Testis (tissue), 3 donors: ENCODE data around the gene PFKFB4. TPM values are rescaled to one million over a fixed set of nuclear protein-coding genes. Genes with fewer than 3 reads are reported as not detected.

Experiments used
- DNase-seq: peaks from one replicate; pipeline ENCODE4 v3.0.0-alpha.2; 2019
- H3K27ac ChIP-seq, 2 donors: fragments of 200-600 bp; sonication (generic); one replicate each; pipeline ENCODE4 v1.5.1; 2019
- H3K27me3 ChIP-seq: fragments of 200-600 bp; sonication (generic); one replicate; pipeline ENCODE4 v1.5.1; 2019
- H3K36me3 ChIP-seq: fragments of 200-600 bp; sonication (generic); one replicate; pipeline ENCODE4 v1.5.1; 2017; ENCODE audit warnings: low read depth; ENCODE audit errors: missing control alignments
- H3K4me1 ChIP-seq: fragments of 200-600 bp; sonication (generic); one replicate; pipeline ENCODE4 v1.5.1; 2019
- H3K4me3 ChIP-seq, 2 donors: fragments of 200-600 bp; sonication (generic); one replicate each; pipeline ENCODE4 v1.5.1; 2017 to 2019
- H3K9me3 ChIP-seq: fragments of 200-600 bp; sonication (generic); one replicate; pipeline ENCODE4 v1.5.1; 2017
- CTCF ChIP-seq, 3 experiments: fragments of 450-650 bp in 2 of 3; fragments of 200-600 bp in 1 of 3; sonication (generic) in 1 of 3; IDR thresholded peaks; one replicate each; pipeline ENCODE4 v1.5.1; 2016 to 2019; ENCODE audit warnings: antibody characterized with exemption in 3 of 3, mild to moderate bottlenecking in 2 of 3, moderate library complexity in 1 of 3
- POLR2A ChIP-seq: fragments of 450-650 bp; IDR thresholded peaks from one replicate; pipeline ENCODE4 v1.6.1; 2017; ENCODE audit warnings: antibody characterized with exemption, mild to moderate bottlenecking, moderate library complexity
- WGBS, 2 donors: methylation state at CpG; one replicate each; pipeline ENCODE4 v1.1.5; 2018; 5-methylcytosine and 5-hydroxymethylcytosine counted together
- intact Hi-C: fragments of 100-400 bp; cut with DNase I; formaldehyde crosslinking; loops from one replicate; pipeline ENCODE4 v1.15.1; 2023; ENCODE audit warnings: low total_unique reads
- polyA plus RNA-seq: library from polyadenylated mRNA; stranded (reverse); fragments of 350-450 nt; fragmentation: Illumina TruSeq; extraction: RNeasy Lipid Tissue Mini Kit (QIAGEN cat#74804); gene quantifications from one replicate; pipeline ENCODE4 v1.2.3, GENCODE V29; 2014; ENCODE audit warnings: low read depth, low replicate concordance; ENCODE audit not compliant: insufficient read depth
- total RNA-seq, 2 donors: library from RNA; depleted of rRNA; stranded (reverse); fragments of >200 nt; gene quantifications; one replicate each; pipeline ENCODE4 v1.2.3, GENCODE V29; 2016

PFKFB4 gene
- total and polyA plus RNA-seq, 3 donors from 2014 or later, result 57.3 to 136 (median 134) TPM

GRCh38 chr3:48511551-48511950 is 45.1 kb downstream of the PFKFB4 start:
- H3K9me3 ChIP-seq, result no peaks in the 10 kb centered on the region
- no peaks in the 10 kb centered on the region for H3K4me1 ChIP-seq
- TF ChIP-seq POLR2A, result no peak
- no peak for TF ChIP-seq CTCF (IDR thresholded peaks at IDR 0.05)
- H3K27ac ChIP-seq, result no peak overlapping the region
- H3K4me3 ChIP-seq, result no peak overlapping the region
- no peaks in the 10 kb centered on the region for H3K36me3 ChIP-seq
- intact Hi-C loops, result no loop called here
- H3K27me3 ChIP-seq, result no peaks in the 10 kb centered on the region
- WGBS, 2 donors, result 88 to 98% methylated on average over 4 of the region's 4 CpGs
- no peak for DNase-seq

- no peaks in the 10 kb centered on the region for H3K9me3 ChIP-seq
- H3K36me3 ChIP-seq, result no peaks in the 10 kb centered on the region
- intact Hi-C loops, result no loop called here
- H3K4me3 ChIP-seq, result no peak overlapping the region
- WGBS, 2 donors, result 56 to 60% methylated on average over 10 of the region's 10 CpGs
- H3K4me1 ChIP-seq, result peaks cover 18% of the 10 kb centered on the region
- TF ChIP-seq POLR2A (no peak), CTCF (IDR thresholded peaks at IDR 0.05) (no peak)
- no peak for DNase-seq
- H3K27ac ChIP-seq, result no peak overlapping the region
- no peaks in the 10 kb centered on the region for H3K27me3 ChIP-seq
Observed at GRCh38 chr3:48507256-48508061, 49.1 kb downstream of the PFKFB4 start.

GRCh38 chr3:48505968-48506504 is 50.6 kb downstream of the PFKFB4 start:
- TF ChIP-seq POLR2A, result no peak
- TF ChIP-seq CTCF (IDR thresholded peaks at IDR 0.05), result no peak
- no peaks in the 10 kb centered on the region for H3K36me3 ChIP-seq
- H3K27ac ChIP-seq, result no peak overlapping the region
- no peak for DNase-seq
- intact Hi-C loops, result no loop called here
- H3K9me3 ChIP-seq, result no peaks in the 10 kb centered on the region
- peaks cover 18% of the 10 kb centered on the region for H3K4me1 ChIP-seq
- no peak overlapping the region for H3K4me3 ChIP-seq
- no peaks in the 10 kb centered on the region for H3K27me3 ChIP-seq
- WGBS, 2 donors, result 87 to 89% methylated on average over 6 of the region's 6 CpGs

GRCh38 chr3:48505146-48505545 is 51.5 kb downstream of the PFKFB4 start:
- Histone ChIP-seq H3K4me3 (no peak overlapping the region), H3K27ac (no peak overlapping the region), H3K4me1 (peaks cover 18% of the 10 kb centered on the region), H3K9me3 (no peaks in the 10 kb centered on the region), H3K27me3 (no peaks in the 10 kb centered on the region), H3K36me3 (no peaks in the 10 kb centered on the region)
- intact Hi-C loops, result no loop called here
- TF ChIP-seq CTCF (IDR thresholded peaks at IDR 0.05) (no peak), POLR2A (no peak)
- 69 to 76% methylated on average over 2 of the region's 2 CpGs for WGBS, 2 donors
- DNase-seq, result no peak
